ENCODE measurements around the gene VSIR. TPM values are rescaled to one million over a fixed set of nuclear protein-coding genes. Genes with fewer than 3 reads are reported as not detected.
A peak's percentile ranks its signal among the peaks of the same experiment; 100 is the strongest.

Gene VSIR
- total and polyA plus RNA-seq, 12 donors, result 36.6 to 112 (median 69.0) TPM

- Histone ChIP-seq H3K27ac (no peak overlapping the region), H3K27me3 (no peaks in the 10 kb centered on the region), H3K36me3 (no peaks in the 10 kb centered on the region), H3K9me3 (no peaks in the 10 kb centered on the region), H3K4me1 (peaks cover 0 to 14% (median 0%) of the 10 kb centered on the region in 9 donors), H3K4me3 (no peak overlapping the region)
- intact Hi-C loops (cut with DNase I), result no loop called here
- ATAC-seq, result no peak
- DNase-seq, result no peak
- TF ChIP-seq CTCF (IDR thresholded peaks at IDR 0.05), result no peak
- 27 to 36% methylated on average over 2 of the region's 2 CpGs for WGBS, 2 donors
These were observed 21.9 kb upstream of the VSIR start for GRCh38 chr10:71795248-71795647.

- WGBS, 2 donors, result 83 to 87% methylated on average over 17 of the region's 17 CpGs
- no peaks in the 10 kb centered on the region for H3K27me3 ChIP-seq
- DNase-seq (no peak), ATAC-seq (no peak)
- no peak overlapping the region for H3K27ac ChIP-seq
- no peaks in the 10 kb centered on the region for H3K36me3 ChIP-seq
- no peaks in the 10 kb centered on the region for H3K4me1 ChIP-seq
- no peak for TF ChIP-seq CTCF (IDR thresholded peaks at IDR 0.05)
- intact Hi-C loops (cut with DNase I), result no loop called here
- H3K4me3 ChIP-seq, result no peak overlapping the region
- H3K9me3 ChIP-seq, result no peaks in the 10 kb centered on the region
These were observed 17.6 kb upstream of the VSIR start for GRCh38 chr10:71790749-71791440.

GRCh38 chr10:71789871-71790270, 16.6 kb upstream of the VSIR start:
- Histone ChIP-seq H3K27ac (no peak overlapping the region), H3K36me3 (no peaks in the 10 kb centered on the region), H3K4me3 (no peak overlapping the region), H3K4me1 (no peaks in the 10 kb centered on the region), H3K27me3 (no peaks in the 10 kb centered on the region), H3K9me3 (no peaks in the 10 kb centered on the region)
- DNase-seq, result no peak
- intact Hi-C loops (cut with DNase I), result no loop called here
- TF ChIP-seq CTCF (IDR thresholded peaks at IDR 0.05), result no peak
- 79 to 83% methylated on average over 10 of the region's 10 CpGs for WGBS, 2 donors
- ATAC-seq, result no peak

- H3K27me3 ChIP-seq, result no peaks in the 10 kb centered on the region
- ATAC-seq (peak in 2 of 8 donors; percentile 22 to 28), DNase-seq (no peak)
- 89 to 90% methylated on average over 8 of the region's 8 CpGs for WGBS, 2 donors
- no peaks in the 10 kb centered on the region for H3K36me3 ChIP-seq
- no peak overlapping the region for H3K27ac ChIP-seq
- no peak overlapping the region for H3K4me3 ChIP-seq
- H3K9me3 ChIP-seq, result no peaks in the 10 kb centered on the region
- H3K4me1 ChIP-seq, result no peaks in the 10 kb centered on the region
- TF ChIP-seq CTCF (IDR thresholded peaks at IDR 0.05), result no peak
- intact Hi-C loops (cut with DNase I), result no loop called here
These were observed 15.6 kb upstream of the VSIR start for GRCh38 chr10:71788954-71789353.
